ENCODE results near the gene SLFNL1.

DNA sequence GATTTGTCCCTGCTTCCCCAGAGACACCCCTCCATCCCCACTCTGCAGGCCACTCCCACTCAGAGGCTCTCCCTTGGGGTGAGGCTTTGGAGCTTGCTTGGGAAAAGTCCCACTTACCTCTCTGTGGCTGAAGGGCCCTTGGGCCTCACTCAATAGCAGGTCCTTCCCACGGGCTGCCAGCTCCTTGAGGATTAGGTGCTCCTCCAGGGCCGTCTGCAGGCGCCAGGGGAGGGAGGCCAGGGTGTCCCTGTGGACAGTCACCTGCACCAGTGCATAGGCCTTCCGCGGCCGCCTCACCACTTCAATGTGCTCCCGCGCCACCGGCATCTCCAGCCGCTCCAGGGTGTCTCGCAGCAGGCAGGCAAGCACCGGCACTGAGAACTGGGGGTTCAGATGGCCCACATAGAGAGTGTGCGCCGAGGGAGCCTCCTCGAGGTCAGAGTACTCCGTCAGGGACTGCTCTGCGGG lies 1.4 kb downstream of the SLFNL1 start:
- TF ChIP-seq, protein P1, sequence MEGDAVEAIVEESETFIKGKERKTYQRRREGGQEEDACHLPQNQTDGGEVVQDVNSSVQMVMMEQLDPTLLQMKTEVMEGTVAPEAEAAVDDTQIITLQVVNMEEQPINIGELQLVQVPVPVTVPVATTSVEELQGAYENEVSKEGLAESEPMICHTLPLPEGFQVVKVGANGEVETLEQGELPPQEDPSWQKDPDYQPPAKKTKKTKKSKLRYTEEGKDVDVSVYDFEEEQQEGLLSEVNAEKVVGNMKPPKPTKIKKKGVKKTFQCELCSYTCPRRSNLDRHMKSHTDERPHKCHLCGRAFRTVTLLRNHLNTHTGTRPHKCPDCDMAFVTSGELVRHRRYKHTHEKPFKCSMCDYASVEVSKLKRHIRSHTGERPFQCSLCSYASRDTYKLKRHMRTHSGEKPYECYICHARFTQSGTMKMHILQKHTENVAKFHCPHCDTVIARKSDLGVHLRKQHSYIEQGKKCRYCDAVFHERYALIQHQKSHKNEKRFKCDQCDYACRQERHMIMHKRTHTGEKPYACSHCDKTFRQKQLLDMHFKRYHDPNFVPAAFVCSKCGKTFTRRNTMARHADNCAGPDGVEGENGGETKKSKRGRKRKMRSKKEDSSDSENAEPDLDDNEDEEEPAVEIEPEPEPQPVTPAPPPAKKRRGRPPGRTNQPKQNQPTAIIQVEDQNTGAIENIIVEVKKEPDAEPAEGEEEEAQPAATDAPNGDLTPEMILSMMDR (conservative IDR thresholded peaks at IDR 0.05 in 1 of 2, IDR thresholded peaks at IDR 0.05 in 1 of 2; ENCODE audit: low read depth in 1 of 2, low read length in 2 of 2), result no peak
- TF ChIP-seq EZH2 (IDR thresholded peaks at IDR 0.05; ENCODE audit: low read length, missing control alignments), result no peak
